Raji (cell line): ENCODE results near the gene PTGR1.
A peak's percentile ranks its signal among the peaks of the same experiment; 100 is the strongest.

Source experiments
- POLR2A ChIP-seq: IDR thresholded peaks from 2 replicates; pipeline ENCODE4 v1.6.1; 2011; ENCODE audit warnings: low read depth, low read length, control low read depth; ENCODE audit not compliant: insufficient read depth

Gene PTGR1

GRCh38 chr9:111599092-111599954 is at the start of gene PTGR1:
PTGR1 (minus strand) TSS chr9:111599647; CDS start chr9:111597422, 2,225 bp downstream.
- no peak for TF ChIP-seq POLR2A

GRCh38 chr9:111649016-111649415 is 49.6 kb upstream of the PTGR1 start:
- no peak for TF ChIP-seq POLR2A

- TF ChIP-seq POLR2A: no peak
These were observed 48.6 kb upstream of the PTGR1 start for GRCh38 chr9:111648066-111648465.

- TF ChIP-seq POLR2A: no peak
These were observed 47.0 kb upstream of the PTGR1 start for GRCh38 chr9:111646417-111646816.

DNA sequence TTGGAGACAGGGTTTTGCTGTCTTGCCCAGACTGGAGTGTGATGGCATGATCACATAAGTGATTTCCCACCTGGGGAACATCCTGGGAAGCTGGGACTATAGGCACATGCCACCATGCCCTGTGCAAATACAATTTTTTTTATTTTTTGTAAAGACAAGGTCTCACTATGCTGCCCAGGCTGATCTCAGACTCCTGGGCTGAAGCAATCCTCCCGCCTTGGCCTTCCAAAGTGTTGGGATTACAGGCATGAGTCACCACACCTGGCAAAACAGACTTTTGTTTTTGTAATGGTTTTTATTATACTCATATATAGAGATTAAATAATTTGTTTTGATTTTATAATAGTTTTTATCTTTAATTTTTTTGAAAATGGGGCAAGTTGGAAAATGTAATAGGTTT is 46.4 kb upstream of the PTGR1 start:
- TF ChIP-seq POLR2A: no peak

DNA sequence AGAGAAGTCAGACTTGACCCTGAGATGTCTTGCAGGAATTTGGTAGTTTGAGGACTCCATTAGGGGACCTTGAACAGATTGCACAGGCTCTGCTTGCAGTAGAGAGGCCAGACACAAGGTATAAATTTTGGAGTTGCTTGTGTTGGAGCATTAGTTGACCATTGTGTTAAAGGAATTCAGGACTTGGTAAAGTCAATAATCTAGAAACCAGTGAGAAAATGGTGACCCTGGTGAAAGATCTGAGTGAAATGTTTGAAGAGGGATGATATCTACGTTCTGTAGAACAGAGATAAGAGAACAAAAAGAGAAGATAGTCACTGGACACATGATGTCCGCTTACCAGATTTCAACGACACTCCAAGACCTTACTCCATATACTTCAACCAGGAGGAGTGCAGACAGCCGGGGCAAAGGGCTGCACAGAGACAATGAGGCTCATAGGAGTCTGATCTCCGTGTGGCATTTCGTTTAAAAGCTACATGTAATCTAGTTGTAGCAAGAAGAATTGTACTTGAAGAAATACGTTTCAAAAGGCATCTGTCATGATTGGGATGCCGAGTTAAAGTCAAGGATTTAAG is 44.8 kb upstream of the PTGR1 start:
- no peak for TF ChIP-seq POLR2A

DNA sequence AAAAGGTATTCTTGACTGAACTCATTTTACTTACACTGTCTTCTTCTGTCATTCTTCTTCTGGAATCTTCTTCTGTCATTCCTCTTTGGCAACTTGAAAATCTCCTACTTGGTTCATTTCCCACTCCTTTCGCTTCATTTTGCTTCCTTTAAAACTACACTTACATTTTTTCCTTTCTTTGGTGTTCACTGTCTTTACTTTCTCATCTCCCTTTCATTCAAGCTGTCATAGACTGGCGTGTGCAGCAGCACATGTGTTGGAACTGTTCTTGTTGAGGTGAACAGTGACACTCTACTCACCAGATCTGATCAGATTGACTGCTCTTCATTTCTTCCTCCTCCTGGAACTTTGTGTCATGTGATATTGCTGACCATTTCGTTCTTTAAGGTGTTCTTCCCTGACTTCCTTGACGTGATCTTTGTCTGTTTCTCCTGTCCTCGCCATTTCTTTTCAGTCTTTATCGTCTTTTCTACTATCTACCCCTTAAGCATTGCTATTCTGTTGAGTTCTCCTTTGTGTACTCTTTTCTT is 38.0 kb upstream of the PTGR1 start:
- TF ChIP-seq POLR2A: no peak

GRCh38 chr9:111634860-111635259 is 35.4 kb upstream of the PTGR1 start:
- TF ChIP-seq POLR2A: no peak

GRCh38 chr9:111633389-111633736 is 33.9 kb upstream of the PTGR1 start:
- TF ChIP-seq POLR2A: no peak

DNA sequence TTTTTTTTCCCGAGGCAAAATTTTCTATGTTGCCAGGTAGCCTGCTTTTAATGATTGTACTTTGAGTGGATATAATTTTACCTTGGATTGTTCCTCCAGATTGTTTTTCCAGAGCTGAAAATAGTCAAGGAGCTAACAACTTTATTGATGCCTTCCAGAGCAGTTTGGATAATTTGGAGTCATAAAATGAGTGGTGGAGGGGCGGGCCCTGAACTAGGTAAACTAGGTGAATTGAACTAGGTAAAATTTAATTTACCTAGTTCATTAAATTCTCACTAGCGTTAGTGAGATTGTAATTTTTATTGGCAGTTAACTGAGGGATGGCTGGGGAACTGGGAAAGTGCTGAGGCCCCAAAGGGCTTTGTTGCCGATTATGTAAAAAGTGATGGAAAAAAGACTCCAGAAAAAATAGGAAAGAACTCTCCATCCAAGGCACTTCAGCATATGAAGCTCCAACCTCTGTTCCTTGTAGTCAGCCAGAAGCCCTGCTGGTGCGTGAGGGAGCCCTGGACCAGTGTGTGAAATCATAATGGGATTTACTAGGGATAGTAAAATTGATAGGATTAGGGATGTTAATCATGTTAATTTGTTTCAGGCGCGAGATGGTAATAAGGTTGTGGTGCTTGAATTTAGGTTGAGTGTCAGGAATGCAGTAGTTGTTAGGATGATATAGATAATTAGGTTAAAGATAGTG is 33.4 kb upstream of the PTGR1 start:
- TF ChIP-seq POLR2A: no peak

DNA sequence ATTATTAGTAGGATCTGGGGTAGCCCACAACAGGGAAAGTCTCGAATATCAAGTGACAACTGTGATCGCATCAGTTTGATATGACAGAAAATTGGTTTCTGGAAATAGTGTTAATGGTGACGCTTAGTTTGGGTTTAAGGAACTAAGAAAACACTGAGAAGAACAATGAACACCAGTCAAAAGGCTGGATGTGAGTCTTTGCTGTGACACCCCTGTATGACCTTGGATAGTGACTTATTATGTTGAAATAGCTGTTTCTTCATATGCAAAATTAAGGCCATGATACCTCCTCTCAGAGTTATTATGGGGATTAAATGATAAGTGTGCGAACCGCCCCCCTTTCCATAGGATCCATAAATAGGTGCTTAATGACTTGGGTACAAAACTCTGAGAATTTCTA is 32.6 kb upstream of the PTGR1 start:
- TF ChIP-seq POLR2A: no peak

DNA sequence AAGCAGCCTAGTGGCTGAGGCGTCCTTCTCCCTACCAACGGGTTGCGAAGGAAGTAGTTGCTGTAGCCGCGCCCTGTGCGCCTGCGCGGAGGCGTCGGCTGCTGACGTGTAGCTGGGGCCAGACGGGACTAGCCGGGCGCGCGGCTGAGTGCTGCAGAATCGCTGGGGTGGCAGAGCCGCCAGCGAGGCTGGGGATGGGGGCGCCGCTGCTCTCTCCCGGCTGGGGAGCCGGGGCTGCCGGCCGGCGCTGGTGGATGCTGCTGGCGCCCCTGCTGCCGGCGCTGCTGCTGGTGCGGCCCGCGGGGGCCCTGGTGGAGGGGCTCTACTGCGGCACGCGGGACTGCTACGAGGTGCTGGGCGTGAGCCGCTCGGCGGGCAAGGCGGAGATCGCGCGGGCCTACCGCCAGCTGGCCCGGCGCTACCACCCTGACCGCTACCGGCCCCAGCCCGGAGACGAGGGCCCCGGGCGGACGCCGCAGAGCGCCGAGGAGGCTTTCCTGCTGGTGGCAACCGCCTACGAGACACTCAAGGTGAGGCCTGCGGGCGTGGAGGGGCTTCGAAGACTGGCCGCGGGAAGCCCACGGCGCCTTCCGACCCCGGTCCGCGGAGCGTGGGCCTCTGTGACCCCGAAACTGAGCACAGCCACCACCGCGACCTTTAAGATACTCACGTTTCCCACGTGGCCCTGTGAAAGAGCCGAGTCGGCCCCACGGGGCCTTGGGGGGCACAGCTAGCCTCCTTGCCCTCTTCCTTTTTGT is 31.9 kb upstream of the PTGR1 start, which contains the start of gene DNAJC25:
Gene DNAJC25, plus strand, starts transcription at position 121 of the 758 bp plus-strand sequence. Its CDS starts 74 bp downstream, at position 195.
- peak; percentile 99 for TF ChIP-seq POLR2A

- no peak for TF ChIP-seq POLR2A
These were observed 31.4 kb upstream of the PTGR1 start for GRCh38 chr9:111630964-111631213.

DNA sequence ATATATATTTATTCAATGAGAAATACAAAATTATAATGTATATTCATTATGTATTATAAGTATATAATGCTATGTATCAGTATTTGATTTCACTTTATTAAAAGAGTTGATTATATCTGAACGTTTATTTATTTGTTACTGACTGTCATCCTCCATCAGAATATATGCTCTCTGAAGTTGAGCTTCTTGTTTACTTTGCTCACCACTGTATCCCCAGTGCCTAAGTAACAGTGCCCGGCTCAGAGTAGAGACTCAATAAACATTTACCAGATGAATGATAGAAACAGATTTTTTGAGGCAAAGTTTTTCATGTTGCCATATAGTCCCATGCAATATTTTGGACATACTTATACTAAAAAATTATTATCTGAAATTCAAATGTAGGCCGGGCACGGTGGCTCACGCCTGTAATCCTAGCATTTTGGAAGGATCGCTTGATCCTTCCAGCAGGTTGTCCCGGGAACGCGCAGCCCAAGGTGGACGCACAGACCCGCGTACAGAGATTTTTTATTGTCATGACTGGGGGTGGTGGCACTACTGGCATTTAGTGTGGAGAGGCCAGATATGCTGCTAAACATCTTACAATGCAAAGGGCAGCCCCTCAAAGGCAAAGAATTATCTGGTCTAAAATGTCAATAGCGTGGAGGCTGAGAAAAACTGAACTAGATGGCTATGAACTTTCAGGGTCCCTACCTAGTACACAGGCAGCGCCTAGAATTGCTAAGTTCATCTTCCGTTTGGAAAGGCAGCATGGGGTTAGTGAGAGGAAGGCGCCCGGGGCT is 30.9 kb upstream of the PTGR1 start:
- TF ChIP-seq POLR2A: no peak
